HepG2 (cell line): ENCODE measurements around the gene HOXD3. TPM values are rescaled to one million over a fixed set of nuclear protein-coding genes. Genes with fewer than 3 reads are reported as not detected.

ENCODE experiments used
- ATAC-seq: fragments of 200-7000 bp; cut with Tn5 transposase; 3 replicates; pipeline ENCODE4 v1.9.1; 2020; ENCODE audit warnings: mild to moderate bottlenecking, moderate library complexity
- BruUV-seq: library from RNA; stranded (reverse); fragments of 400-500 nt; replicated peaks from 2 replicates; lab custom pipeline; 2021; lab: Mats Ljungman, UMichigan
- CTCF ChIA-PET: fragments of 300-600 bp; formaldehyde crosslinking; extraction: SDS; loops from one replicate; lab custom pipeline; 2021; ENCODE audit warnings: low total read pairs, inconsistent platforms, low intra/inter-chr PET ratio; lab: Yijun Ruan, JAX
- POLR2A ChIA-PET: fragments of 350-600 bp; sonication (Branson Sonifier 250); formaldehyde crosslinking; loops from one replicate; lab custom pipeline; 2020; ENCODE audit warnings: antibody characterized with exemption, inconsistent platforms; lab: Yijun Ruan, JAX
- DNase-seq: peaks from one replicate; pipeline ENCODE4 v3.0.0-alpha.2; 2015; ENCODE audit warnings: low spot score
- FAIRE-seq: peaks from 3 replicates; lab custom pipeline; 2011; peaks lifted over from hg19 to GRCh38; lab: Jason Lieb, UNC
- H2AFZ ChIP-seq: one replicate; pipeline ENCODE4 v1.6.1; 2011; ENCODE audit warnings: low read length, inconsistent platforms
- H3K27ac ChIP-seq: fragments of 300-600 bp; 3 replicates; pipeline ENCODE4 v1.8.0; 2011; ENCODE audit warnings: mixed run types, mild to moderate bottlenecking, mixed read lengths, low read length, inconsistent platforms; ENCODE audit not compliant: insufficient read depth; ENCODE audit errors: extremely low read length
- H3K27me3 ChIP-seq, 2 experiments: fragments of 200-600 bp in 1 of 2; 2 replicates in 1 of 2; 3 replicates in 1 of 2; pipeline versions ENCODE4 v1.6.0 to v1.8.0; 2011; ENCODE audit warnings: low read length in 2 of 2, mild to moderate bottlenecking in 2 of 2, moderate library complexity in 2 of 2, inconsistent platforms in 1 of 2; ENCODE audit not compliant: insufficient read depth in 2 of 2, control insufficient read depth in 1 of 2
- H3K36me3 ChIP-seq, 2 experiments: fragments of 200-600 bp in 1 of 2; replicated peaks in 1 of 2; 2 replicates in 1 of 2; 3 replicates in 1 of 2; pipeline versions ENCODE4 v1.5.1 to v1.8.0; 2011; ENCODE audit warnings: low read length in 2 of 2, inconsistent platforms in 1 of 2; ENCODE audit not compliant: insufficient read depth in 2 of 2, control insufficient read depth in 1 of 2
- H3K4me1 ChIP-seq: 2 replicates; pipeline ENCODE4 v1.5.1; 2012; ENCODE audit warnings: low read length, inconsistent platforms; ENCODE audit not compliant: insufficient read depth
- H3K4me2 ChIP-seq: 2 replicates; pipeline ENCODE4 v1.6.0; 2011; ENCODE audit warnings: low read depth, low read length, inconsistent platforms
- H3K4me3 ChIP-seq, 3 experiments: fragments of 200-600 bp in 1 of 3; sonication (generic), shearing (Covaris generic) in 1 of 3; replicated peaks in 1 of 3; 2 replicates each; pipeline ENCODE4 v1.5.1; 2011 to 2016; ENCODE audit warnings: low read length in 3 of 3, inconsistent platforms in 2 of 3, low read depth in 2 of 3, mild to moderate bottlenecking in 2 of 3, control low read depth in 1 of 3, mixed read lengths in 1 of 3; ENCODE audit not compliant: insufficient read depth in 1 of 3
- H3K79me2 ChIP-seq: one replicate; pipeline ENCODE4 v1.6.1; 2011; ENCODE audit warnings: low read length, inconsistent platforms; ENCODE audit not compliant: insufficient read depth
- H3K9ac ChIP-seq: 2 replicates; pipeline ENCODE4 v1.6.0; 2011; ENCODE audit warnings: mild to moderate bottlenecking, low read depth, low read length, inconsistent platforms; ENCODE audit not compliant: insufficient read depth
- H3K9me3 ChIP-seq: 2 replicates; pipeline ENCODE4 v1.5.1; 2012; ENCODE audit warnings: mild to moderate bottlenecking, low read length
- H4K20me1 ChIP-seq: 2 replicates; pipeline ENCODE4 v1.6.0; 2011; ENCODE audit warnings: inconsistent platforms, mild to moderate bottlenecking, low read length, moderate library complexity; ENCODE audit not compliant: insufficient read depth
- HCFC1 ChIP-seq: fragments of 150-350 bp; IDR thresholded peaks from 2 replicates; pipeline ENCODE4 v1.6.1; 2014; ENCODE audit warnings: low read depth, low read length
- HNF4A ChIP-seq: sonication (generic); formaldehyde crosslinking; IDR thresholded peaks from 2 replicates; pipeline ENCODE4 v1.4.0; 2020; ENCODE audit warnings: missing genetic modification reagents
- RNF2 ChIP-seq: fragments of 450-650 bp; conservative IDR thresholded peaks from 2 replicates; pipeline ENCODE4 v1.6.1; 2016; ENCODE audit warnings: low read depth
- ZFP1 ChIP-seq: IDR thresholded peaks from 2 replicates; pipeline ENCODE4 v1.6.1; 2016
- ZNF383 ChIP-seq: sonication (generic); formaldehyde crosslinking; IDR thresholded peaks from 2 replicates; pipeline ENCODE4 v1.4.0; 2020; ENCODE audit warnings: missing genetic modification reagents, mild to moderate bottlenecking, borderline replicate concordance
- ZNF709 ChIP-seq: sonication (generic); formaldehyde crosslinking; IDR thresholded peaks from 2 replicates; pipeline ENCODE4 v1.5.0; 2020; ENCODE audit warnings: mild to moderate bottlenecking, missing genetic modification reagents
- ZNF792 ChIP-seq: IDR thresholded peaks from 2 replicates; pipeline ENCODE4 v1.6.1; 2016
- ZSCAN29 ChIP-seq: sonication (generic); formaldehyde crosslinking; conservative IDR thresholded peaks from 2 replicates; pipeline ENCODE4 v1.4.0; 2020; ENCODE audit warnings: mild to moderate bottlenecking, missing genetic modification reagents
- WGBS: methylation state at CpG from one replicate; pipeline ENCODE4 v1.1.6; 2017; ENCODE audit warnings: low lambda C conversion rate; 5-methylcytosine and 5-hydroxymethylcytosine counted together
- in situ Hi-C: cut with HindIII; loops from 2 replicates; pipeline ENCODE4 v1.10.0; 2017; ENCODE audit warnings: low pct_unique_long_range_greater_than_20kb; ENCODE audit not compliant: extremely low pct_ligation_motif_present
- intact Hi-C: fragments of 100-400 bp; cut with micrococcal nuclease; formaldehyde crosslinking; loops from one replicate; pipeline ENCODE4 v1.10.0; 2022; ENCODE audit not compliant: unreplicated experiment
- polyA plus RNA-seq, 8 experiments: library from polyadenylated mRNA; depleted of rRNA in 3 of 8; stranded (reverse) in 7 of 8; unstranded in 1 of 8; fragments of >200 nt; fragmentation: Illumina TruSeq in 4 of 8; extraction: Trizol in 4 of 8; gene quantifications; 2 replicates each; pipeline versions ENCODE4 v1.2.1 to v1.2.3, GENCODE V29; 2011 to 2016; ENCODE audit warnings: low read depth in 4 of 8, missing spikeins in 1 of 8, mixed read lengths in 1 of 8; ENCODE audit not compliant: insufficient read depth in 1 of 8
- total RNA-seq, 5 experiments: library from RNA; depleted of rRNA; stranded (reverse); fragments of >200 nt; fragmentation: Illumina TruSeq; extraction: Trizol; gene quantifications; 2 replicates each; pipeline ENCODE4 v1.2.3, GENCODE V29; 2016; ENCODE audit warnings: low read depth in 1 of 5
- TF ChIP-seq, protein P1 (sequence below): sonication (generic); formaldehyde crosslinking; IDR thresholded peaks from 2 replicates; pipeline ENCODE4 v1.5.1; 2020; ENCODE audit warnings: mild to moderate bottlenecking, missing genetic modification reagents, borderline replicate concordance
- TF ChIP-seq, protein P2 (sequence below): sonication (generic); formaldehyde crosslinking; IDR thresholded peaks from 2 replicates; pipeline ENCODE4 v1.8.1; 2023; ENCODE audit warnings: mild to moderate bottlenecking, missing genetic modification reagents, borderline replicate concordance
- TF ChIP-seq, protein P3 (sequence below): sonication (generic); formaldehyde crosslinking; IDR thresholded peaks from 2 replicates; pipeline ENCODE4 v1.5.1; 2020; ENCODE audit warnings: mild to moderate bottlenecking, missing genetic modification reagents
- TF ChIP-seq, protein P4 (sequence below): sonication (generic); formaldehyde crosslinking; IDR thresholded peaks from 2 replicates; pipeline ENCODE4 v1.8.0; 2022; ENCODE audit warnings: mild to moderate bottlenecking, missing genetic modification reagents
- TF ChIP-seq, protein P5 (sequence below): sonication (generic); formaldehyde crosslinking; IDR thresholded peaks from 2 replicates; pipeline ENCODE4 v1.4.0; 2020; ENCODE audit warnings: missing genetic modification reagents

Gene HOXD3
- total and polyA plus RNA-seq, 2 of the 13 experiments (the other 11 are each of a cell fraction or from before 2014, with no cell fraction given), result 0.05 to 0.09 TPM

DNA sequence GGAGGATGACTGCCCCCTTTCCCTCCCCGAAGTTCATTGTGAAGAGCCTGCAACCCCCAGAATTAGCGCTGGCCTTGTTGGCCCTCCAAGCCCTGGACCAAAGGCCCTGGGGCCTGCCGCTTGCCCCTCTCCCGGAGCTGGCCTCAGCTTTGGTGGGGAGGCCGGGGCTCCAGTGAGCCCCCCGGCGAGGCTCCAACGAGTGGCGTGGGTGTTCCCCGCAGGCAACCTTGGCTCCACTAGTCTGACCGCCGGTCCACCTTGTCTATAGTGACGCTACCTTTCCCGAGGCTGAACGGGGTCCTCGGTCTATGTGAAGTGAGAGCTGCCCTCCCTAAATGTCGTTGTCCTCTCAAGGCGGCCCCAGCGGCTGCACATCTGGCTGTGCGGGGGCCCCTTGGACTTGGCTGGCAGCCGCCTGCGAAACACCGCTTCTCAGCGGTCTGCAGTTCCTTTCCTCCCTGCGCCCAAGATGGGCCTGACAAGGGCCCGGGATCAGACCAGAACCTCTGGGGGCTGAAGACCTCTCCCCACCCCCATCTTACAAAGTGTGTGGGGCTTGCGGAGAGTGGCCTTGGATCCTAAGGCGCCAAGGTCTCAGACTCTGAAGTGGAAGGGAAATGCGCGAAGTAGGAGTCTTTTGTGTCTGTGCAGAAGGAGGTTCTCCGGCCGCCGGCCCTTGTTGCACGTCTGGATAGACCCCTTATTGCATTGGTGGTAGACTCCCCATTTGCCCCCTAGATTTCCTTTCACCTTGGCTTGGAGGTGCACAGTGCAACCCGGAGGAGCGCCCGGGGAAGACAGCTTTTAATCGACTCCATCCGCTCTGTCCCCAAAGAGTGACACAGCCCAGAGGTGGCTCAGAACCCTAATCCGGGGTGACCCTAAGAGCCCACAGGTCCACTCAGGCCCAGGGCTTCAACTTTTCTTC is 44.5 kb upstream of the HOXD3 start:
- no peak overlapping the region for H3K4me2 ChIP-seq
- CTCF ChIA-PET, result no interaction called here
- TF ChIP-seq HCFC1 (no peak), ZNF792 (CRISPR knock-in tag) (no peak), ZNF383 (CRISPR knock-in tag) (no peak), ZNF709 (CRISPR knock-in tag) (no peak), HNF4A (CRISPR knock-in tag) (no peak), ZFP1 (CRISPR knock-in tag) (no peak), ZSCAN29 (no peak), RNF2 (no peak)
- TF ChIP-seq, protein P1, sequence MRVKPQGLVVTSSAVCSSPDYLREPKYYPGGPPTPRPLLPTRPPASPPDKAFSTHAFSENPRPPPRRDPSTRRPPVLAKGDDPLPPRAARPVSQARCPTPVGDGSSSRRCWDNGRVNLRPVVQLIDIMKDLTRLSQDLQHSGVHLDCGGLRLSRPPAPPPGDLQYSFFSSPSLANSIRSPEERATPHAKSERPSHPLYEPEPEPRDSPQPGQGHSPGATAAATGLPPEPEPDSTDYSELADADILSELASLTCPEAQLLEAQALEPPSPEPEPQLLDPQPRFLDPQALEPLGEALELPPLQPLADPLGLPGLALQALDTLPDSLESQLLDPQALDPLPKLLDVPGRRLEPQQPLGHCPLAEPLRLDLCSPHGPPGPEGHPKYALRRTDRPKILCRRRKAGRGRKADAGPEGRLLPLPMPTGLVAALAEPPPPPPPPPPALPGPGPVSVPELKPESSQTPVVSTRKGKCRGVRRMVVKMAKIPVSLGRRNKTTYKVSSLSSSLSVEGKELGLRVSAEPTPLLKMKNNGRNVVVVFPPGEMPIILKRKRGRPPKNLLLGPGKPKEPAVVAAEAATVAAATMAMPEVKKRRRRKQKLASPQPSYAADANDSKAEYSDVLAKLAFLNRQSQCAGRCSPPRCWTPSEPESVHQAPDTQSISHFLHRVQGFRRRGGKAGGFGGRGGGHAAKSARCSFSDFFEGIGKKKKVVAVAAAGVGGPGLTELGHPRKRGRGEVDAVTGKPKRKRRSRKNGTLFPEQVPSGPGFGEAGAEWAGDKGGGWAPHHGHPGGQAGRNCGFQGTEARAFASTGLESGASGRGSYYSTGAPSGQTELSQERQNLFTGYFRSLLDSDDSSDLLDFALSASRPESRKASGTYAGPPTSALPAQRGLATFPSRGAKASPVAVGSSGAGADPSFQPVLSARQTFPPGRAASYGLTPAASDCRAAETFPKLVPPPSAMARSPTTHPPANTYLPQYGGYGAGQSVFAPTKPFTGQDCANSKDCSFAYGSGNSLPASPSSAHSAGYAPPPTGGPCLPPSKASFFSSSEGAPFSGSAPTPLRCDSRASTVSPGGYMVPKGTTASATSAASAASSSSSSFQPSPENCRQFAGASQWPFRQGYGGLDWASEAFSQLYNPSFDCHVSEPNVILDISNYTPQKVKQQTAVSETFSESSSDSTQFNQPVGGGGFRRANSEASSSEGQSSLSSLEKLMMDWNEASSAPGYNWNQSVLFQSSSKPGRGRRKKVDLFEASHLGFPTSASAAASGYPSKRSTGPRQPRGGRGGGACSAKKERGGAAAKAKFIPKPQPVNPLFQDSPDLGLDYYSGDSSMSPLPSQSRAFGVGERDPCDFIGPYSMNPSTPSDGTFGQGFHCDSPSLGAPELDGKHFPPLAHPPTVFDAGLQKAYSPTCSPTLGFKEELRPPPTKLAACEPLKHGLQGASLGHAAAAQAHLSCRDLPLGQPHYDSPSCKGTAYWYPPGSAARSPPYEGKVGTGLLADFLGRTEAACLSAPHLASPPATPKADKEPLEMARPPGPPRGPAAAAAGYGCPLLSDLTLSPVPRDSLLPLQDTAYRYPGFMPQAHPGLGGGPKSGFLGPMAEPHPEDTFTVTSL (CRISPR knock-in tag), result no peak
- TF ChIP-seq, protein P2, sequence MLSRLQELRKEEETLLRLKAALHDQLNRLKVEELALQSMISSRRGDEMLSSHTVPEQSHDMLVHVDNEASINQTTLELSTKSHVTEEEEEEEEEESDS (CRISPR knock-in tag), result no peak
- TF ChIP-seq, protein P3, sequence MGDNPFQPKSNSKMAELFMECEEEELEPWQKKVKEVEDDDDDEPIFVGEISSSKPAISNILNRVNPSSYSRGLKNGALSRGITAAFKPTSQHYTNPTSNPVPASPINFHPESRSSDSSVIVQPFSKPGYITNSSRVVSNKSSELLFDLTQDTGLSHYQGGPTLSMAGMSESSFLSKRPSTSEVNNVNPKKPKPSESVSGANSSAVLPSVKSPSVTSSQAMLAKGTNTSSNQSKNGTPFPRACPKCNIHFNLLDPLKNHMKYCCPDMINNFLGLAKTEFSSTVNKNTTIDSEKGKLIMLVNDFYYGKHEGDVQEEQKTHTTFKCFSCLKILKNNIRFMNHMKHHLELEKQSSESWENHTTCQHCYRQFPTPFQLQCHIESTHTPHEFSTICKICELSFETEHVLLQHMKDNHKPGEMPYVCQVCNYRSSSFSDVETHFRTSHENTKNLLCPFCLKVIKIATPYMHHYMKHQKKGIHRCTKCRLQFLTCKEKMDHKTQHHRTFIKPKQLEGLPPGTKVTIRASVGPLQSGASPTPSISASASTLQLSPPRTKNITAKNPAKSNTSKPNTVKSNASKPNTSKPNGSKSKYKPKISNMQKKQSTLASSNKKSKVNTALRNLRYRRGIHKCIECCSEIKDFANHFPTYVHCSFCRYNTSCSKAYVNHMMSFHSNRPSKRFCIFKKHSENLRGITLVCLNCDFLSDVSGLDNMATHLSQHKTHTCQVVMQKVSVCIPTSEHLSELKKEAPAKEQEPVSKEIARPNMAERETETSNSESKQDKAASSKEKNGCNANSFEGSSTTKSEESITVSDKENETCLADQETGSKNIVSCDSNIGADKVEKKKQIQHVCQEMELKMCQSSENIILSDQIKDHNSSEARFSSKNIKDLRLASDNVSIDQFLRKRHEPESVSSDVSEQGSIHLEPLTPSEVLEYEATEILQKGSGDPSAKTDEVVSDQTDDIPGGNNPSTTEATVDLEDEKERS (CRISPR knock-in tag), result no peak
- TF ChIP-seq, protein P4, sequence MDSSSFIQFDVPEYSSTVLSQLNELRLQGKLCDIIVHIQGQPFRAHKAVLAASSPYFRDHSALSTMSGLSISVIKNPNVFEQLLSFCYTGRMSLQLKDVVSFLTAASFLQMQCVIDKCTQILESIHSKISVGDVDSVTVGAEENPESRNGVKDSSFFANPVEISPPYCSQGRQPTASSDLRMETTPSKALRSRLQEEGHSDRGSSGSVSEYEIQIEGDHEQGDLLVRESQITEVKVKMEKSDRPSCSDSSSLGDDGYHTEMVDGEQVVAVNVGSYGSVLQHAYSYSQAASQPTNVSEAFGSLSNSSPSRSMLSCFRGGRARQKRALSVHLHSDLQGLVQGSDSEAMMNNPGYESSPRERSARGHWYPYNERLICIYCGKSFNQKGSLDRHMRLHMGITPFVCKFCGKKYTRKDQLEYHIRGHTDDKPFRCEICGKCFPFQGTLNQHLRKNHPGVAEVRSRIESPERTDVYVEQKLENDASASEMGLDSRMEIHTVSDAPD (CRISPR knock-in tag), result no peak
- TF ChIP-seq, protein P5, sequence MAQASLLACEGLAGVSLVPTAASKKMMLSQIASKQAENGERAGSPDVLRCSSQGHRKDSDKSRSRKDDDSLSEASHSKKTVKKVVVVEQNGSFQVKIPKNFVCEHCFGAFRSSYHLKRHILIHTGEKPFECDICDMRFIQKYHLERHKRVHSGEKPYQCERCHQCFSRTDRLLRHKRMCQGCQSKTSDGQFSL (CRISPR knock-in tag), result no peak

More for the DNA sequence above, 44.5 kb upstream of the HOXD3 start:
- no peaks in the 10 kb centered on the region for H3K79me2 ChIP-seq
- 53% methylated on average over 19 of the region's 40 CpGs for WGBS
- no peak for DNase-seq
- POLR2A ChIA-PET, result no interaction called here
- no peaks in the 10 kb centered on the region for H3K36me3 ChIP-seq
- in situ Hi-C loops (no loop called here), intact Hi-C loops (loop anchor here (5.0 kb wide), 2 partner anchors 525 to 1035 kb away; no protein-coding TSS in a partner anchor)
- H3K4me3 ChIP-seq, result no peak overlapping the region
- no peaks in the 10 kb centered on the region for H3K9me3 ChIP-seq
- peaks cover 19 to 92% of the 10 kb centered on the region in 2 experiments; a peak in 4 of 5 replicates for H3K27me3 ChIP-seq
- ATAC-seq, result no peak
- no TSS peak for BruUV-seq
- no peak for FAIRE-seq
- no peak overlapping the region for H3K9ac ChIP-seq
- H4K20me1 ChIP-seq, result no peaks in the 10 kb centered on the region
- H3K4me1 ChIP-seq, result peaks cover 14% of the 10 kb centered on the region
- H2AFZ ChIP-seq, result no peak overlapping the region
- no peak overlapping the region for H3K27ac ChIP-seq
